Spleen (tissue), 11 donors: ENCODE results near the gene PRKG2. TPM values are rescaled to one million over a fixed set of nuclear protein-coding genes. Genes with fewer than 3 reads are reported as not detected.

Experiments
- DNase-seq: peaks from one replicate; pipeline ENCODE4 v3.0.0-alpha.2; 2020
- H3K27ac ChIP-seq, 8 donors: fragments of 200-600 bp; sonication (generic) in 7 of 8; 1 replicate in 4 of 8; 2 replicates in 4 of 8; pipeline versions ENCODE4 v1.5.0 to v1.8.0; 2016 to 2021; ENCODE audit warnings: inconsistent platforms in 4 of 8, mild to moderate bottlenecking in 4 of 8, moderate library complexity in 1 of 8
- H3K27me3 ChIP-seq, 7 donors: fragments of 200-600 bp; sonication (generic) in 6 of 7; replicated peaks in 1 of 7; 1 replicate in 4 of 7; 2 replicates in 3 of 7; pipeline versions ENCODE4 v1.5.0 to v1.8.0; 2016 to 2021; ENCODE audit warnings: inconsistent platforms in 3 of 7, mild to moderate bottlenecking in 1 of 7
- H3K36me3 ChIP-seq, 6 donors: fragments of 200-600 bp; sonication (generic) in 5 of 6; 1 replicate in 4 of 6; 2 replicates in 2 of 6; pipeline versions ENCODE4 v1.5.0 to v1.8.0; 2016 to 2021; ENCODE audit warnings: inconsistent platforms in 2 of 6
- H3K4me1 ChIP-seq, 6 donors: fragments of 200-600 bp; sonication (generic) in 5 of 6; 1 replicate in 3 of 6; 2 replicates in 3 of 6; pipeline versions ENCODE4 v1.5.0 to v1.8.0; 2016 to 2021; ENCODE audit warnings: inconsistent platforms in 3 of 6
- H3K4me3 ChIP-seq, 8 donors: fragments of 200-600 bp; sonication (generic) in 7 of 8; 1 replicate in 4 of 8; 2 replicates in 4 of 8; pipeline versions ENCODE4 v1.5.0 to v1.8.0; 2016 to 2021; ENCODE audit warnings: inconsistent platforms in 4 of 8, mild to moderate bottlenecking in 4 of 8, moderate library complexity in 2 of 8
- H3K9me3 ChIP-seq, 8 donors: fragments of 200-600 bp; sonication (generic) in 7 of 8; 1 replicate in 4 of 8; 2 replicates in 4 of 8; pipeline versions ENCODE4 v1.5.0 to v1.8.0; 2016 to 2021; ENCODE audit warnings: inconsistent platforms in 4 of 8
- CTCF ChIP-seq, 11 experiments: fragments of 200-600 bp in 7 of 11; fragments of 450-650 bp in 4 of 11; sonication (generic) in 4 of 11; IDR thresholded peaks in 8 of 11; conservative IDR thresholded peaks in 3 of 11; 1 replicate in 7 of 11; 2 replicates in 4 of 11; pipeline versions ENCODE4 v1.4.0 to v1.8.0; 2016 to 2021; ENCODE audit warnings: antibody characterized with exemption in 11 of 11, inconsistent platforms in 4 of 11, mild to moderate bottlenecking in 1 of 11
- POLR2A ChIP-seq, 3 donors: fragments of 450-650 bp; IDR thresholded peaks; one replicate each; pipeline ENCODE4 v1.5.1; 2017; ENCODE audit warnings: antibody characterized with exemption in 3 of 3, mild to moderate bottlenecking in 1 of 3
- POLR2AphosphoS5 ChIP-seq, 3 donors: sonication (generic); formaldehyde crosslinking; IDR thresholded peaks; one replicate each; pipeline ENCODE4 v1.5.1; 2017; ENCODE audit warnings: antibody characterized with exemption in 3 of 3
- WGBS, 5 donors: extraction: QIAGEN DNeasy Blood & Tissue Kit in 3 of 5; methylation state at CpG; one replicate each; pipeline versions ENCODE4 v1.1.5 to v1.1.7; 2013 to 2018; 5-methylcytosine and 5-hydroxymethylcytosine counted together
- intact Hi-C: fragments of 100-400 bp; cut with DNase I; formaldehyde crosslinking; loops from one replicate; pipeline ENCODE4 v1.15.0; 2023; ENCODE audit warnings: low total_unique reads
- polyA plus RNA-seq, 3 donors: library from polyadenylated mRNA; stranded (reverse); fragments of 200-250 nt; gene quantifications; one replicate each; pipeline ENCODE4 v1.2.1, GENCODE V29; 2013
- total RNA-seq, 7 donors: library from RNA; depleted of rRNA in 3 of 7; stranded (reverse); fragments of >200 nt in 3 of 7; fragmentation: NEBNext Ultra II Directional in 4 of 7; extraction: Animal tissue kit (Norgen Biotek cat#: 25700) in 4 of 7; gene quantifications; one replicate each; pipeline versions ENCODE4 v1.1.0 to v1.2.1, GENCODE V29; 2016 to 2021
- donor health status: healthy with polysubstance abuse.
- donor health status: DM: no; HTN: no; CAD: no; lungs with moderate emphysema.
- donor health status: DM: no; HTN: no; CAD: no.
- donor health status: Bipolar disorder and iron deficiency.
- donor health status: healthy.
- donor health status: DM: no; HTN: no; CAD: no.
- donor health status: DM: yes; HTN: yes; CAD: no.

PRKG2 gene
- total and polyA plus RNA-seq, 10 donors, result 0.06 to 0.51 (median 0.29) TPM

- intact Hi-C loops, result no loop called here
- no peak for TF ChIP-seq POLR2AphosphoS5 (IDR thresholded peaks at IDR 0.05)
- no peak for TF ChIP-seq POLR2A (IDR thresholded peaks at IDR 0.05)
- no peak for TF ChIP-seq CTCF (IDR thresholded peaks at IDR 0.05 in 8 of 11, conservative IDR thresholded peaks at IDR 0.05 in 3 of 11)
- Histone ChIP-seq H3K27me3 (no peaks in the 10 kb centered on the region), H3K4me3 (no peak overlapping the region), H3K9me3 (no peaks in the 10 kb centered on the region), H3K27ac (no peak overlapping the region), H3K4me1 (no peaks in the 10 kb centered on the region), H3K36me3 (no peaks in the 10 kb centered on the region)
- WGBS, 5 donors, result 90 to 100% (median 95%) methylated on average over 4 of the region's 4 CpGs
- no peak for DNase-seq
These were observed 77.1 kb downstream of the PRKG2 start for GRCh38 chr4:81137894-81138293.

GRCh38 chr4:81137446-81137845, 77.6 kb downstream of the PRKG2 start:
- H3K4me3 ChIP-seq, result no peak overlapping the region
- H3K27ac ChIP-seq, result no peak overlapping the region
- intact Hi-C loops, result no loop called here
- TF ChIP-seq POLR2A (IDR thresholded peaks at IDR 0.05) (no peak), CTCF (IDR thresholded peaks at IDR 0.05 in 8 of 11, conservative IDR thresholded peaks at IDR 0.05 in 3 of 11) (no peak), POLR2AphosphoS5 (IDR thresholded peaks at IDR 0.05) (no peak)
- no peaks in the 10 kb centered on the region for H3K4me1 ChIP-seq
- WGBS, 5 donors, result 75 to 87% (median 82%) methylated on average over 3 of the region's 3 CpGs
- H3K27me3 ChIP-seq, result no peaks in the 10 kb centered on the region
- no peaks in the 10 kb centered on the region for H3K9me3 ChIP-seq
- DNase-seq, result no peak
- H3K36me3 ChIP-seq, result no peaks in the 10 kb centered on the region

- H3K9me3 ChIP-seq, result no peaks in the 10 kb centered on the region
- H3K27ac ChIP-seq, result no peak overlapping the region
- intact Hi-C loops, result no loop called here
- no peaks in the 10 kb centered on the region for H3K27me3 ChIP-seq
- H3K4me1 ChIP-seq, result no peaks in the 10 kb centered on the region
- no peak for DNase-seq
- TF ChIP-seq CTCF (IDR thresholded peaks at IDR 0.05 in 8 of 11, conservative IDR thresholded peaks at IDR 0.05 in 3 of 11), result no peak
- TF ChIP-seq POLR2A (IDR thresholded peaks at IDR 0.05), result no peak
- TF ChIP-seq POLR2AphosphoS5 (IDR thresholded peaks at IDR 0.05), result no peak
- H3K4me3 ChIP-seq, result no peak overlapping the region
- no peaks in the 10 kb centered on the region for H3K36me3 ChIP-seq
- WGBS, 5 donors, result 74 to 87% (median 86%) methylated on average over 8 of the region's 8 CpGs
These were observed 78.7 kb downstream of the PRKG2 start for GRCh38 chr4:81136161-81136905.

- WGBS, 5 donors, result 15 to 31% (median 23%) methylated on average over 2 of the region's 2 CpGs
- Histone ChIP-seq H3K9me3 (no peaks in the 10 kb centered on the region), H3K4me3 (no peak overlapping the region), H3K27ac (no peak overlapping the region), H3K4me1 (no peaks in the 10 kb centered on the region), H3K36me3 (no peaks in the 10 kb centered on the region), H3K27me3 (no peaks in the 10 kb centered on the region)
- intact Hi-C loops, result no loop called here
- no peak for DNase-seq
- TF ChIP-seq POLR2AphosphoS5 (IDR thresholded peaks at IDR 0.05), result no peak
- TF ChIP-seq CTCF (IDR thresholded peaks at IDR 0.05 in 8 of 11, conservative IDR thresholded peaks at IDR 0.05 in 3 of 11), result no peak
- TF ChIP-seq POLR2A (IDR thresholded peaks at IDR 0.05), result no peak
These were observed 79.5 kb downstream of the PRKG2 start for GRCh38 chr4:81135501-81135900.
